ENCODE results near the gene KATNB1.

KATNB1 gene

GRCh38 chr16:57756424-57757325, 21.1 kb downstream of the KATNB1 start:
- no peaks in the 10 kb centered on the region for H3K36me3 ChIP-seq (ENCODE audit: control insufficient read depth, insufficient read depth, low read length)
- no peak overlapping the region for H3K9ac ChIP-seq (ENCODE audit: low read length)
- H3K4me3 ChIP-seq (ENCODE audit: low read length): no peak overlapping the region
- no peaks in the 10 kb centered on the region for H3K9me3 ChIP-seq (ENCODE audit: control insufficient read depth, low read length)
- H3K27me3 ChIP-seq (ENCODE audit: control insufficient read depth, insufficient read depth, low read length): no peaks in the 10 kb centered on the region
- H3K4me1 ChIP-seq (ENCODE audit: control insufficient read depth, insufficient read depth, low read length): no peaks in the 10 kb centered on the region

- H3K36me3 ChIP-seq (ENCODE audit: control insufficient read depth, insufficient read depth, low read length): no peaks in the 10 kb centered on the region
- H3K4me3 ChIP-seq (ENCODE audit: low read length): no peak overlapping the region
Measured at GRCh38 chr16:57757326-57757786, 21.8 kb downstream of the KATNB1 start.

GRCh38 chr16:57757883-57758282, 22.3 kb downstream of the KATNB1 start:
- no peaks in the 10 kb centered on the region for H3K4me1 ChIP-seq (ENCODE audit: control insufficient read depth, insufficient read depth, low read length)
- no peak overlapping the region for H3K4me3 ChIP-seq (ENCODE audit: low read length)
- no peaks in the 10 kb centered on the region for H3K27me3 ChIP-seq (ENCODE audit: control insufficient read depth, insufficient read depth, low read length)
- H3K9ac ChIP-seq (ENCODE audit: low read length): no peak overlapping the region
- no peaks in the 10 kb centered on the region for H3K36me3 ChIP-seq (ENCODE audit: control insufficient read depth, insufficient read depth, low read length)
- no peaks in the 10 kb centered on the region for H3K9me3 ChIP-seq (ENCODE audit: control insufficient read depth, low read length)

More at GRCh38 chr16:57757326-57757786, 21.8 kb downstream of the KATNB1 start:
- Histone ChIP-seq H3K9ac (ENCODE audit: low read length) (no peak overlapping the region), H3K9me3 (ENCODE audit: control insufficient read depth, low read length) (no peaks in the 10 kb centered on the region), H3K4me1 (ENCODE audit: control insufficient read depth, insufficient read depth, low read length) (no peaks in the 10 kb centered on the region), H3K27me3 (ENCODE audit: control insufficient read depth, insufficient read depth, low read length) (no peaks in the 10 kb centered on the region)

GRCh38 chr16:57758331-57759117, 23.0 kb downstream of the KATNB1 start:
- H3K36me3 ChIP-seq (ENCODE audit: control insufficient read depth, insufficient read depth, low read length): no peaks in the 10 kb centered on the region
- H3K27me3 ChIP-seq (ENCODE audit: control insufficient read depth, insufficient read depth, low read length): no peaks in the 10 kb centered on the region

GRCh38 chr16:57759131-57759530, 23.6 kb downstream of the KATNB1 start:
- Histone ChIP-seq H3K4me3 (ENCODE audit: low read length) (no peak overlapping the region), H3K36me3 (ENCODE audit: control insufficient read depth, insufficient read depth, low read length) (no peaks in the 10 kb centered on the region)

More at GRCh38 chr16:57758331-57759117, 23.0 kb downstream of the KATNB1 start:
- no peaks in the 10 kb centered on the region for H3K4me1 ChIP-seq (ENCODE audit: control insufficient read depth, insufficient read depth, low read length)
- H3K9ac ChIP-seq (ENCODE audit: low read length): no peak overlapping the region
- H3K9me3 ChIP-seq (ENCODE audit: control insufficient read depth, low read length): no peaks in the 10 kb centered on the region
- no peak overlapping the region for H3K4me3 ChIP-seq (ENCODE audit: low read length)

GRCh38 chr16:57759541-57760356, 24.2 kb downstream of the KATNB1 start:
- Histone ChIP-seq H3K4me3 (ENCODE audit: low read length) (no peak overlapping the region), H3K27me3 (ENCODE audit: control insufficient read depth, insufficient read depth, low read length) (no peaks in the 10 kb centered on the region), H3K4me1 (ENCODE audit: control insufficient read depth, insufficient read depth, low read length) (no peaks in the 10 kb centered on the region), H3K36me3 (ENCODE audit: control insufficient read depth, insufficient read depth, low read length) (no peaks in the 10 kb centered on the region), H3K9me3 (ENCODE audit: control insufficient read depth, low read length) (no peaks in the 10 kb centered on the region), H3K9ac (ENCODE audit: low read length) (no peak overlapping the region)

More at GRCh38 chr16:57759131-57759530, 23.6 kb downstream of the KATNB1 start:
- H3K4me1 ChIP-seq (ENCODE audit: control insufficient read depth, insufficient read depth, low read length): no peaks in the 10 kb centered on the region
- no peaks in the 10 kb centered on the region for H3K27me3 ChIP-seq (ENCODE audit: control insufficient read depth, insufficient read depth, low read length)
- no peak overlapping the region for H3K9ac ChIP-seq (ENCODE audit: low read length)
- no peaks in the 10 kb centered on the region for H3K9me3 ChIP-seq (ENCODE audit: control insufficient read depth, low read length)

- no peaks in the 10 kb centered on the region for H3K27me3 ChIP-seq (ENCODE audit: control insufficient read depth, insufficient read depth, low read length)
- H3K9ac ChIP-seq (ENCODE audit: low read length): no peak overlapping the region
- no peaks in the 10 kb centered on the region for H3K4me1 ChIP-seq (ENCODE audit: control insufficient read depth, insufficient read depth, low read length)
- H3K36me3 ChIP-seq (ENCODE audit: control insufficient read depth, insufficient read depth, low read length): no peaks in the 10 kb centered on the region
- H3K9me3 ChIP-seq (ENCODE audit: control insufficient read depth, low read length): no peaks in the 10 kb centered on the region
- no peak overlapping the region for H3K4me3 ChIP-seq (ENCODE audit: low read length)
Measured at GRCh38 chr16:57760357-57761160, 25.0 kb downstream of the KATNB1 start.

- Histone ChIP-seq H3K27me3 (ENCODE audit: control insufficient read depth, insufficient read depth, low read length) (no peaks in the 10 kb centered on the region), H3K4me3 (ENCODE audit: low read length) (no peak overlapping the region), H3K9me3 (ENCODE audit: control insufficient read depth, low read length) (no peaks in the 10 kb centered on the region), H3K9ac (ENCODE audit: low read length) (no peak overlapping the region), H3K36me3 (ENCODE audit: control insufficient read depth, insufficient read depth, low read length) (no peaks in the 10 kb centered on the region), H3K4me1 (ENCODE audit: control insufficient read depth, insufficient read depth, low read length) (no peaks in the 10 kb centered on the region)
Measured at GRCh38 chr16:57761301-57761700, 25.7 kb downstream of the KATNB1 start.

GRCh38 chr16:57761957-57762356, 26.4 kb downstream of the KATNB1 start:
- Histone ChIP-seq H3K36me3 (ENCODE audit: control insufficient read depth, insufficient read depth, low read length) (no peaks in the 10 kb centered on the region), H3K4me1 (ENCODE audit: control insufficient read depth, insufficient read depth, low read length) (no peaks in the 10 kb centered on the region), H3K27me3 (ENCODE audit: control insufficient read depth, insufficient read depth, low read length) (no peaks in the 10 kb centered on the region), H3K9me3 (ENCODE audit: control insufficient read depth, low read length) (no peaks in the 10 kb centered on the region), H3K9ac (ENCODE audit: low read length) (no peak overlapping the region), H3K4me3 (ENCODE audit: low read length) (no peak overlapping the region)

GRCh38 chr16:57762365-57763040, 26.9 kb downstream of the KATNB1 start:
- no peak overlapping the region for H3K4me3 ChIP-seq (ENCODE audit: low read length)
- H3K27me3 ChIP-seq (ENCODE audit: control insufficient read depth, insufficient read depth, low read length): no peaks in the 10 kb centered on the region
- no peaks in the 10 kb centered on the region for H3K4me1 ChIP-seq (ENCODE audit: control insufficient read depth, insufficient read depth, low read length)
- H3K36me3 ChIP-seq (ENCODE audit: control insufficient read depth, insufficient read depth, low read length): no peaks in the 10 kb centered on the region
- H3K9ac ChIP-seq (ENCODE audit: low read length): no peak overlapping the region
- no peaks in the 10 kb centered on the region for H3K9me3 ChIP-seq (ENCODE audit: control insufficient read depth, low read length)

Measured in mucosa of stomach (tissue), 1 donor.